H1 (cell line): Measurements from ENCODE around the gene PPP1CA. TPM values are rescaled to one million over a fixed set of nuclear protein-coding genes. Genes with fewer than 3 reads are reported as not detected.

Source experiments
- CTCF ChIA-PET: fragments of 300-600 bp; sonication (Branson Sonifier 250); formaldehyde crosslinking; loops from one replicate; lab custom pipeline; 2021; ENCODE audit not compliant: partially characterized antibody; lab: Charles Lee
- POLR2A ChIA-PET: fragments of 300-600 bp; sonication (Branson Sonifier 250); formaldehyde crosslinking; loops from one replicate; lab custom pipeline; 2021; ENCODE audit warnings: inconsistent platforms; ENCODE audit not compliant: partially characterized antibody; lab: Charles Lee
- DNase-seq, 2 experiments: peaks; one replicate each; pipeline versions ENCODE4 v3.0.0 to v3.0.0-alpha.2; 2010 to 2022; ENCODE audit warnings: low spot score in 2 of 2, low read depth in 1 of 2, mixed read lengths in 1 of 2
- FAIRE-seq: peaks from 2 replicates; lab custom pipeline; 2011; peaks lifted over from hg19 to GRCh38; lab: Jason Lieb, UNC
- H2AFZ ChIP-seq: 2 replicates; pipeline ENCODE4 v1.8.1; 2012; ENCODE audit warnings: low read length, inconsistent platforms
- H2AK5ac ChIP-seq: 2 replicates; pipeline ENCODE4 v1.6.1; 2013; ENCODE audit warnings: low read depth, low read length
- H2BK120ac ChIP-seq: replicated peaks from 2 replicates; pipeline ENCODE3; 2013; ENCODE audit warnings: low read depth, low read length, inconsistent platforms
- H2BK12ac ChIP-seq: 2 replicates; pipeline ENCODE4 v1.6.1; 2013; ENCODE audit warnings: low read depth, low read length
- H2BK15ac ChIP-seq: 2 replicates; pipeline ENCODE4 v1.6.1; 2013; ENCODE audit warnings: low read length
- H2BK20ac ChIP-seq: 2 replicates; pipeline ENCODE4 v1.6.1; 2013; ENCODE audit warnings: low read length
- H2BK5ac ChIP-seq: 2 replicates; pipeline ENCODE4 v1.6.1; 2013; ENCODE audit warnings: low read depth, low read length
- H3K14ac ChIP-seq: 2 replicates; pipeline ENCODE4 v1.6.1; 2013; ENCODE audit warnings: inconsistent platforms; ENCODE audit not compliant: insufficient read length
- H3K18ac ChIP-seq: 2 replicates; pipeline ENCODE4 v1.6.1; 2013; ENCODE audit warnings: low read length; ENCODE audit errors: extremely low read depth
- H3K23ac ChIP-seq: 2 replicates; pipeline ENCODE4 v1.6.1; 2013; ENCODE audit warnings: inconsistent platforms; ENCODE audit not compliant: insufficient read length
- H3K23me2 ChIP-seq: 2 replicates; pipeline ENCODE4 v1.6.1; 2013; ENCODE audit warnings: low read depth, low read length
- H3K27ac ChIP-seq: 2 replicates; pipeline ENCODE4 v1.6.1; 2011; ENCODE audit warnings: low read depth, low read length, inconsistent platforms
- H3K27me3 ChIP-seq, 4 experiments: replicated peaks in 1 of 4; 1 replicate in 1 of 4; 2 replicates in 3 of 4; pipeline versions ENCODE4 v1.6.1 to v1.8.1; 2011 to 2013; ENCODE audit warnings: low read length in 3 of 4, mild to moderate bottlenecking in 3 of 4, inconsistent platforms in 2 of 4, mixed read lengths in 2 of 4, moderate library complexity in 1 of 4; ENCODE audit not compliant: control insufficient read depth in 3 of 4, insufficient read depth in 3 of 4; ENCODE audit errors: extremely low read depth in 1 of 4
- H3K36me3 ChIP-seq, 4 experiments: 2 replicates each; pipeline versions ENCODE4 v1.6.1 to v1.8.1; 2011 to 2013; ENCODE audit warnings: mild to moderate bottlenecking in 4 of 4, low read length in 3 of 4, moderate library complexity in 2 of 4, control low read depth in 1 of 4, inconsistent platforms in 1 of 4; ENCODE audit not compliant: insufficient read depth in 4 of 4, control insufficient read depth in 2 of 4
- H3K4ac ChIP-seq: replicated peaks from 2 replicates; pipeline ENCODE3; 2013; ENCODE audit warnings: low read length, low read depth, mixed read lengths, inconsistent platforms; ENCODE audit not compliant: insufficient read length
- H3K4me1 ChIP-seq, 4 experiments: replicated peaks in 1 of 4; 1 replicate in 1 of 4; 2 replicates in 3 of 4; pipeline versions ENCODE4 v1.6.1 to v1.8.1; 2011 to 2013; ENCODE audit warnings: low read length in 3 of 4, inconsistent platforms in 2 of 4, mixed read lengths in 1 of 4; ENCODE audit not compliant: insufficient read depth in 4 of 4, control insufficient read depth in 3 of 4
- H3K4me2 ChIP-seq, 2 experiments: 2 replicates each; pipeline versions ENCODE4 v1.6.1 to v1.8.1; 2011 to 2013; ENCODE audit warnings: low read depth in 2 of 2, low read length in 2 of 2, control low read depth in 1 of 2, inconsistent platforms in 1 of 2, mild to moderate bottlenecking in 1 of 2; ENCODE audit not compliant: insufficient read depth in 1 of 2
- H3K4me3 ChIP-seq, 4 experiments: fragments of 200-600, 300-600 bp in 1 of 4; sonication (generic), shearing (Covaris generic), sonication (Bioruptor Twin) in 1 of 4; 2 replicates each; pipeline versions ENCODE4 v1.5.1 to v1.8.1; 2011 to 2016; ENCODE audit warnings: low read length in 4 of 4, low read depth in 3 of 4, control low read depth in 2 of 4, inconsistent platforms in 2 of 4, mild to moderate bottlenecking in 2 of 4, mixed read lengths in 1 of 4, moderate library complexity in 1 of 4; ENCODE audit not compliant: insufficient read depth in 2 of 4; ENCODE audit errors: extremely low read depth in 1 of 4
- H3K56ac ChIP-seq: replicated peaks from 2 replicates; pipeline ENCODE3; 2013; ENCODE audit warnings: low read depth, mild to moderate bottlenecking, mixed read lengths, low read length, inconsistent platforms; ENCODE audit not compliant: insufficient read length
- H3K79me1 ChIP-seq: 2 replicates; pipeline ENCODE4 v1.6.1; 2013; ENCODE audit warnings: low read depth, low read length, control low read depth
- H3K79me2 ChIP-seq, 2 experiments: 2 replicates each; pipeline versions ENCODE4 v1.6.1 to v1.8.1; 2012 to 2013; ENCODE audit warnings: low read length in 2 of 2, mild to moderate bottlenecking in 2 of 2, inconsistent platforms in 1 of 2; ENCODE audit not compliant: insufficient read depth in 2 of 2, control insufficient read depth in 1 of 2
- H3K9ac ChIP-seq, 4 experiments: replicated peaks in 1 of 4; 1 replicate in 1 of 4; 2 replicates in 3 of 4; pipeline versions ENCODE4 v1.6.1 to v1.8.1; 2011 to 2013; ENCODE audit warnings: low read depth in 3 of 4, low read length in 3 of 4, control low read depth in 2 of 4, mild to moderate bottlenecking in 2 of 4, moderate library complexity in 2 of 4, inconsistent platforms in 1 of 4; ENCODE audit errors: extremely low read depth in 1 of 4
- H3K9me3 ChIP-seq, 2 experiments: 2 replicates each; pipeline versions ENCODE4 v1.6.1 to v1.8.1; 2012 to 2013; ENCODE audit warnings: mild to moderate bottlenecking in 2 of 2, moderate library complexity in 2 of 2, control low read depth in 1 of 2, inconsistent platforms in 1 of 2, low read depth in 1 of 2, low read length in 1 of 2, mixed read lengths in 1 of 2; ENCODE audit not compliant: insufficient read depth in 2 of 2
- H4K20me1 ChIP-seq, 2 experiments: replicated peaks in 1 of 2; 2 replicates each; pipeline versions ENCODE3 to v1.8.1; 2011 to 2013; ENCODE audit warnings: inconsistent platforms in 2 of 2, low read length in 2 of 2, mild to moderate bottlenecking in 1 of 2; ENCODE audit not compliant: insufficient read depth in 2 of 2, control insufficient read depth in 1 of 2
- H4K5ac ChIP-seq: 2 replicates; pipeline ENCODE4 v1.6.1; 2013; ENCODE audit warnings: low read length, low read depth, mixed read lengths, inconsistent platforms; ENCODE audit not compliant: insufficient read length
- H4K8ac ChIP-seq: 2 replicates; pipeline ENCODE4 v1.8.0; 2013; ENCODE audit warnings: mild to moderate bottlenecking, moderate library complexity, low read length, inconsistent platforms; ENCODE audit not compliant: insufficient read depth; ENCODE audit errors: extremely low read depth
- H4K91ac ChIP-seq: replicated peaks from 2 replicates; pipeline ENCODE3; 2013; ENCODE audit warnings: low read length, mixed read lengths, inconsistent platforms; ENCODE audit not compliant: insufficient read length
- CEBPB ChIP-seq: IDR thresholded peaks from 2 replicates; pipeline ENCODE4 v1.6.1; 2012; ENCODE audit warnings: low read depth, low read length
- EGR1 ChIP-seq: IDR thresholded peaks from 2 replicates; pipeline ENCODE4 v1.6.1; 2011; ENCODE audit warnings: low read depth, low read length, borderline replicate concordance
- SAP30 ChIP-seq: fragments of 300-600 bp; sonication (generic); IDR thresholded peaks from 2 replicates; pipeline ENCODE4 v1.7.1; 2012; ENCODE audit warnings: low read length, moderate library complexity, mild to moderate bottlenecking, inconsistent platforms; ENCODE audit not compliant: insufficient read depth, insufficient replicate concordance
- SP2 ChIP-seq: IDR thresholded peaks from 2 replicates; pipeline ENCODE4 v1.6.1; 2012; ENCODE audit warnings: mild to moderate bottlenecking, low read length, inconsistent platforms
- SUZ12 ChIP-seq: fragments of 200-600 bp; sonication (generic); IDR thresholded peaks from 2 replicates; pipeline ENCODE4 v1.6.1; 2012; ENCODE audit warnings: mild to moderate bottlenecking, inconsistent platforms, low read length, moderate library complexity, mixed read lengths
- TAF7 ChIP-seq: optimal IDR thresholded peaks from 2 replicates; pipeline ENCODE3; 2011; ENCODE audit warnings: low read depth, mild to moderate bottlenecking, inconsistent platforms, low read length, moderate library complexity, borderline replicate concordance
- WGBS, 2 experiments: shearing (Covaris generic) in 1 of 2; methylation state at CpG; one replicate each; pipeline versions ENCODE4 v1.1.6 to v1.1.7; 2013 to 2015; ENCODE audit warnings: low lambda C conversion rate in 2 of 2, mixed read lengths in 2 of 2, inconsistent platforms in 1 of 2, low coverage in 1 of 2, missing lambda C conversion rate in 1 of 2; ENCODE audit not compliant: insufficient replicate concordance in 2 of 2, insufficient coverage in 1 of 2, insufficient read length in 1 of 2; ENCODE audit errors: extremely low coverage in 1 of 2, missing lambda C conversion rate in 1 of 2; 5-methylcytosine and 5-hydroxymethylcytosine counted together
- polyA plus RNA-seq, 7 experiments: library from polyadenylated mRNA; depleted of rRNA in 3 of 7; stranded (reverse) in 5 of 7; unstranded in 2 of 7; fragments of >200 nt in 5 of 7; fragments of 200-250 nt in 2 of 7; gene quantifications; 1 replicate in 5 of 7; 2 replicates in 1 of 7; 4 replicates in 1 of 7; pipeline versions ENCODE4 v1.2.1 to v1.2.3, GENCODE V29; 2011 to 2013; ENCODE audit warnings: missing spikeins in 2 of 7, mixed read lengths in 2 of 7
- total RNA-seq: library from RNA; stranded (reverse); fragmentation: NEBNext Ultra II Directional; extraction: Animal tissue kit (Norgen Biotek cat#: 25700); gene quantifications from 2 replicates; pipeline ENCODE4 v1.2.1, GENCODE V29; 2021
- TF ChIP-seq, protein P1 (sequence below): IDR thresholded peaks from 2 replicates; pipeline ENCODE4 v1.6.1; 2011; ENCODE audit warnings: low read length, improper control_type of control experiment

Gene PPP1CA
- total and polyA plus RNA-seq, 2 of the 8 experiments (the other 6 are each of a cell fraction or from before 2014, with no cell fraction given): 198 to 359 TPM

DNA sequence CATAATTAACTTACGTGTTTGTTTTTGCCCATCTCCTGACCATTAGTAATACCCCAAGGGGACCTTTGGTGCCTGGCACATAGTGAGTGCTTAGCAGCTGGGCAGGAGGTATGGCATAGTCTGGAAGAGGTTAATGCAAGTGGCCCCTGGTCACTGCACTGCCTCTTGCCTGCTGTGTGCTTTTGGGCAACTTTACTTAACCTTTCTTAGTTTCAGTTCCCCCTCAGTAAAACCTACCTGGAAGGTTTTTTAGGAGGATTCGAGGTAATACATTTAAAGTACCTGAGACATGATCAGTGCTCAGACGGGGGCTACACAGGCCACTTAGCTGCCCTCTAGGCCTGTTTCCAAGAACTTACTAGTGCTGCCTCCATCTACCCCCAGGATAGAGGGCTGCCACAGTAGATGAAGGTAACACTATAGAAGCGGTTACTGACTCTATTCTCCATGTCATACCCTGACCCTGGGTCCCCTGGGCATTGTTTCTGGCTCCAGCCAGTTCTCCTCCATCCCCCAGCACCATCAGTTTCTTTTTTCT, 51.7 kb downstream of the PPP1CA start:
- Histone ChIP-seq H3K9ac (no peak overlapping the region), H4K8ac (no peak overlapping the region), H2BK12ac (0 out of 2 replicates have a peak overlapping the region, but pooled peaks have one; percentile 10), H4K20me1 (peaks cover 0 to 3% of the 10 kb centered on the region in 2 experiments), H2AFZ (no peak overlapping the region), H2BK15ac (no peak overlapping the region), H3K79me1 (peaks cover 2% of the 10 kb centered on the region; the same call in 1 of the 2 replicates), H3K4me3 (no peak overlapping the region), H3K4me1 (peaks cover 0 to 18% (median 13%) of the 10 kb centered on the region in 4 experiments; a peak in 6 of 7 replicates), H3K56ac (no peak overlapping the region), H3K9me3 (no peaks in the 10 kb centered on the region), H3K36me3 (no peaks in the 10 kb centered on the region), H3K79me2 (no peaks in the 10 kb centered on the region), H3K27me3 (no peaks in the 10 kb centered on the region), H3K14ac (no peak overlapping the region), H2BK20ac (no peak overlapping the region), H3K23ac (no peak overlapping the region), H3K4ac (no peak overlapping the region), H4K91ac (no peak overlapping the region), H3K18ac (no peak overlapping the region), H2BK5ac (no peak overlapping the region; the same call in 1 of the 2 replicates), H4K5ac (no peak overlapping the region), H3K23me2 (peaks cover 8% of the 10 kb centered on the region; the same call in 1 of the 2 replicates), H2AK5ac (no peak overlapping the region), H3K4me2 (no peak overlapping the region), H2BK120ac (no peak overlapping the region), H3K27ac (no peak overlapping the region)
- CTCF ChIA-PET: interaction anchor here (0.9 to 20.0 kb wide), 8 partner anchors 12 to 266 kb away, joined by 3 to 1305 read pairs (median 19); partner anchors contain the start of genes CLCF1, PPP1CA, RAD9A and TBC1D10C
- TF ChIP-seq EGR1 (no peak), CEBPB (no peak), SUZ12 (no peak), TAF7 (no peak), SAP30 (no peak), SP2 (no peak)
- TF ChIP-seq, protein P1, sequence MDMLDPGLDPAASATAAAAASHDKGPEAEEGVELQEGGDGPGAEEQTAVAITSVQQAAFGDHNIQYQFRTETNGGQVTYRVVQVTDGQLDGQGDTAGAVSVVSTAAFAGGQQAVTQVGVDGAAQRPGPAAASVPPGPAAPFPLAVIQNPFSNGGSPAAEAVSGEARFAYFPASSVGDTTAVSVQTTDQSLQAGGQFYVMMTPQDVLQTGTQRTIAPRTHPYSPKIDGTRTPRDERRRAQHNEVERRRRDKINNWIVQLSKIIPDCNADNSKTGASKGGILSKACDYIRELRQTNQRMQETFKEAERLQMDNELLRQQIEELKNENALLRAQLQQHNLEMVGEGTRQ: no peak
- POLR2A ChIA-PET: interaction anchor here (0.6 to 2.5 kb wide), 4 partner anchors 33 to 237 kb away, joined by 3 to 8 read pairs (median 3); partner anchors contain the start of gene RAD9A
- 89% methylated on average over 4 of the region's 4 CpGs; no CpG with 5 or more reads in 1 of the 2 experiments for WGBS, 2 experiments
- FAIRE-seq (no peak), DNase-seq (no peak)
